ENCODE measurements around the gene FHOD1. TPM values are rescaled to one million over a fixed set of nuclear protein-coding genes. Genes with fewer than 3 reads are reported as not detected.
A peak's percentile ranks its signal among the peaks of the same experiment; 100 is the strongest.

The FHOD1 gene
- total and polyA plus RNA-seq, 2 of the 13 experiments (the other 11 are each of a cell fraction or from before 2014, with no cell fraction given), result 20.0 to 20.8 TPM

GRCh38 chr16:67277999-67278772 lies 30.9 kb upstream of the FHOD1 start (continued):
- TF ChIP-seq, protein P1, sequence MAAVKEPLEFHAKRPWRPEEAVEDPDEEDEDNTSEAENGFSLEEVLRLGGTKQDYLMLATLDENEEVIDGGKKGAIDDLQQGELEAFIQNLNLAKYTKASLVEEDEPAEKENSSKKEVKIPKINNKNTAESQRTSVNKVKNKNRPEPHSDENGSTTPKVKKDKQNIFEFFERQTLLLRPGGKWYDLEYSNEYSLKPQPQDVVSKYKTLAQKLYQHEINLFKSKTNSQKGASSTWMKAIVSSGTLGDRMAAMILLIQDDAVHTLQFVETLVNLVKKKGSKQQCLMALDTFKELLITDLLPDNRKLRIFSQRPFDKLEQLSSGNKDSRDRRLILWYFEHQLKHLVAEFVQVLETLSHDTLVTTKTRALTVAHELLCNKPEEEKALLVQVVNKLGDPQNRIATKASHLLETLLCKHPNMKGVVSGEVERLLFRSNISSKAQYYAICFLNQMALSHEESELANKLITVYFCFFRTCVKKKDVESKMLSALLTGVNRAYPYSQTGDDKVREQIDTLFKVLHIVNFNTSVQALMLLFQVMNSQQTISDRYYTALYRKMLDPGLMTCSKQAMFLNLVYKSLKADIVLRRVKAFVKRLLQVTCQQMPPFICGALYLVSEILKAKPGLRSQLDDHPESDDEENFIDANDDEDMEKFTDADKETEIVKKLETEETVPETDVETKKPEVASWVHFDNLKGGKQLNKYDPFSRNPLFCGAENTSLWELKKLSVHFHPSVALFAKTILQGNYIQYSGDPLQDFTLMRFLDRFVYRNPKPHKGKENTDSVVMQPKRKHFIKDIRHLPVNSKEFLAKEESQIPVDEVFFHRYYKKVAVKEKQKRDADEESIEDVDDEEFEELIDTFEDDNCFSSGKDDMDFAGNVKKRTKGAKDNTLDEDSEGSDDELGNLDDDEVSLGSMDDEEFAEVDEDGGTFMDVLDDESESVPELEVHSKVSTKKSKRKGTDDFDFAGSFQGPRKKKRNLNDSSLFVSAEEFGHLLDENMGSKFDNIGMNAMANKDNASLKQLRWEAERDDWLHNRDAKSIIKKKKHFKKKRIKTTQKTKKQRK (IDR thresholded peaks at IDR 0.05; ENCODE audit: low read length), result no peak
- TF ChIP-seq, protein P2, sequence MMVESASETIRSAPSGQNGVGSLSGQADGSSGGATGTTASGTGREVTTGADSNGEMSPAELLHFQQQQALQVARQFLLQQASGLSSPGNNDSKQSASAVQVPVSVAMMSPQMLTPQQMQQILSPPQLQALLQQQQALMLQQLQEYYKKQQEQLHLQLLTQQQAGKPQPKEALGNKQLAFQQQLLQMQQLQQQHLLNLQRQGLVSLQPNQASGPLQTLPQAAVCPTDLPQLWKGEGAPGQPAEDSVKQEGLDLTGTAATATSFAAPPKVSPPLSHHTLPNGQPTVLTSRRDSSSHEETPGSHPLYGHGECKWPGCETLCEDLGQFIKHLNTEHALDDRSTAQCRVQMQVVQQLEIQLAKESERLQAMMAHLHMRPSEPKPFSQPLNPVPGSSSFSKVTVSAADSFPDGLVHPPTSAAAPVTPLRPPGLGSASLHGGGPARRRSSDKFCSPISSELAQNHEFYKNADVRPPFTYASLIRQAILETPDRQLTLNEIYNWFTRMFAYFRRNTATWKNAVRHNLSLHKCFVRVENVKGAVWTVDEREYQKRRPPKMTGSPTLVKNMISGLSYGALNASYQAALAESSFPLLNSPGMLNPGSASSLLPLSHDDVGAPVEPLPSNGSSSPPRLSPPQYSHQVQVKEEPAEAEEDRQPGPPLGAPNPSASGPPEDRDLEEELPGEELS (CRISPR knock-in tag; IDR thresholded peaks at IDR 0.05), result no peak
- no peak for TF ChIP-seq MNT (IDR thresholded peaks at IDR 0.05)
- TF ChIP-seq ZNF17 (CRISPR knock-in tag; IDR thresholded peaks at IDR 0.05), result no peak
- TF ChIP-seq RARG (CRISPR knock-in tag; IDR thresholded peaks at IDR 0.05; ENCODE audit: low read depth), result no peak
- TF ChIP-seq ISX (CRISPR knock-in tag; conservative IDR thresholded peaks at IDR 0.05), result no peak
- no peak for TF ChIP-seq FOSL2 (CRISPR knock-in tag; IDR thresholded peaks at IDR 0.05)
- TF ChIP-seq DDIT3 (CRISPR knock-in tag; IDR thresholded peaks at IDR 0.05), result no peak
- TF ChIP-seq ZFP36L1 (CRISPR knock-in tag; IDR thresholded peaks at IDR 0.05), result no peak
- peak; percentile 63; the same call in 1 of the 2 replicates for TF ChIP-seq HNF1B (CRISPR knock-in tag; IDR thresholded peaks at IDR 0.05)
- no peak for TF ChIP-seq TARDBP (CRISPR knock-in tag; IDR thresholded peaks at IDR 0.05)
- TF ChIP-seq TBX2 (CRISPR knock-in tag; IDR thresholded peaks at IDR 0.05; ENCODE audit: borderline replicate concordance), result no peak
- no peak for TF ChIP-seq NR3C1 (CRISPR knock-in tag; IDR thresholded peaks at IDR 0.05)
- TF ChIP-seq PLRG1 (conservative IDR thresholded peaks at IDR 0.05), result no peak
- peak; percentile 41; the same call in 1 of the 2 replicates for TF ChIP-seq ZNF224 (CRISPR knock-in tag; IDR thresholded peaks at IDR 0.05)
- no peak for TF ChIP-seq ZNF724P (CRISPR knock-in tag; IDR thresholded peaks at IDR 0.05; ENCODE audit: borderline replicate concordance)
